Mesenchymal stem cell (in vitro differentiated cells and primary cell): ENCODE data around the gene SCUBE1.

Experiments
- DNase-seq: peaks from one replicate; pipeline ENCODE4 v3.0.0-alpha.2; 2013
- H2AFZ ChIP-seq: one replicate; pipeline ENCODE4 v1.6.1; 2013; ENCODE audit warnings: low read depth, mild to moderate bottlenecking, control low read depth, inconsistent platforms, low read length, moderate library complexity
- H2AK5ac ChIP-seq: 2 replicates; pipeline ENCODE4 v1.6.1; 2013; ENCODE audit warnings: low read length, moderate library complexity, mild to moderate bottlenecking, inconsistent platforms; ENCODE audit not compliant: severe bottlenecking
- H2BK120ac ChIP-seq: one replicate; pipeline ENCODE4 v1.6.1; 2013; ENCODE audit warnings: low read depth, mild to moderate bottlenecking, inconsistent platforms, low read length, moderate library complexity
- H2BK12ac ChIP-seq, 2 experiments: one replicate each; pipeline ENCODE4 v1.6.1; 2013; ENCODE audit warnings: inconsistent platforms in 2 of 2, low read length in 2 of 2, mild to moderate bottlenecking in 2 of 2, moderate library complexity in 2 of 2, control low read depth in 1 of 2
- H2BK15ac ChIP-seq: one replicate; pipeline ENCODE4 v1.6.1; 2013; ENCODE audit warnings: mild to moderate bottlenecking, low read depth, inconsistent platforms; ENCODE audit not compliant: poor library complexity, severe bottlenecking
- H2BK5ac ChIP-seq: 2 replicates; pipeline ENCODE4 v1.6.1; 2013; ENCODE audit warnings: low read depth, mild to moderate bottlenecking, low read length, control low read depth, inconsistent platforms; ENCODE audit not compliant: poor library complexity, severe bottlenecking
- H3K14ac ChIP-seq, 2 experiments: one replicate each; pipeline ENCODE4 v1.6.1; 2013; ENCODE audit warnings: inconsistent platforms in 2 of 2, low read length in 2 of 2, control low read depth in 1 of 2, mild to moderate bottlenecking in 1 of 2, moderate library complexity in 1 of 2
- H3K18ac ChIP-seq, 2 experiments: one replicate each; pipeline ENCODE4 v1.6.1; 2013; ENCODE audit warnings: inconsistent platforms in 2 of 2, low read length in 2 of 2, control low read depth in 1 of 2, low read depth in 1 of 2, mild to moderate bottlenecking in 1 of 2
- H3K23ac ChIP-seq, 2 experiments: one replicate each; pipeline ENCODE4 v1.6.1; 2013; ENCODE audit warnings: inconsistent platforms in 2 of 2, low read length in 2 of 2, mild to moderate bottlenecking in 2 of 2, moderate library complexity in 2 of 2, control low read depth in 1 of 2
- H3K27ac ChIP-seq: 2 replicates; pipeline ENCODE4 v1.5.1; 2013; ENCODE audit warnings: mild to moderate bottlenecking, moderate library complexity, low read length, control low read depth, inconsistent platforms; ENCODE audit not compliant: poor library complexity, severe bottlenecking
- H3K27me3 ChIP-seq, 2 experiments: 2 replicates each; pipeline versions ENCODE4 v1.6.1 to v1.7.0; 2013; ENCODE audit warnings: low read length in 2 of 2, mild to moderate bottlenecking in 2 of 2, moderate library complexity in 2 of 2, control low read depth in 1 of 2, inconsistent platforms in 1 of 2; ENCODE audit not compliant: control insufficient read depth in 1 of 2, insufficient read depth in 1 of 2
- H3K36me3 ChIP-seq, 2 experiments: 2 replicates each; pipeline versions ENCODE4 v1.6.1 to v1.7.0; 2013; ENCODE audit warnings: low read length in 2 of 2, control low read depth in 1 of 2, inconsistent platforms in 1 of 2, low read depth in 1 of 2, mild to moderate bottlenecking in 1 of 2; ENCODE audit not compliant: insufficient read depth in 2 of 2, control insufficient read depth in 1 of 2
- H3K4ac ChIP-seq, 2 experiments: one replicate each; pipeline ENCODE4 v1.6.1; 2013; ENCODE audit warnings: inconsistent platforms in 2 of 2, low read length in 2 of 2, mild to moderate bottlenecking in 2 of 2, moderate library complexity in 2 of 2, control low read depth in 1 of 2, low read depth in 1 of 2
- H3K4me1 ChIP-seq: 2 replicates; pipeline ENCODE4 v1.6.1; 2013; ENCODE audit warnings: low read depth, low read length, control low read depth; ENCODE audit not compliant: control insufficient read depth, insufficient read depth
- H3K4me2 ChIP-seq: 2 replicates; pipeline ENCODE4 v1.6.1; 2013; ENCODE audit warnings: low read length, mild to moderate bottlenecking, inconsistent platforms; ENCODE audit not compliant: poor library complexity, severe bottlenecking
- H3K4me3 ChIP-seq, 2 experiments: 2 replicates each; pipeline versions ENCODE4 v1.5.1 to v1.7.0; 2013; ENCODE audit warnings: low read length in 2 of 2, mild to moderate bottlenecking in 2 of 2, control low read depth in 1 of 2, low read depth in 1 of 2; ENCODE audit not compliant: insufficient read depth in 1 of 2
- H3K79me1 ChIP-seq: replicated peaks from 2 replicates; pipeline ENCODE4 v1.6.1; 2013; ENCODE audit warnings: mild to moderate bottlenecking, control low read depth, low read length, inconsistent platforms; ENCODE audit not compliant: poor library complexity, severe bottlenecking
- H3K9ac ChIP-seq: 2 replicates; pipeline ENCODE4 v1.7.0; 2013; ENCODE audit warnings: mild to moderate bottlenecking, low read length, moderate library complexity
- H3K9me3 ChIP-seq: 2 replicates; pipeline ENCODE4 v1.7.0; 2013; ENCODE audit warnings: mild to moderate bottlenecking, low read length; ENCODE audit not compliant: control insufficient read depth
- H4K8ac ChIP-seq: one replicate; pipeline ENCODE4 v1.6.1; 2013; ENCODE audit warnings: inconsistent platforms, mild to moderate bottlenecking, low read length, moderate library complexity
- H4K91ac ChIP-seq: one replicate; pipeline ENCODE4 v1.6.1; 2013; ENCODE audit warnings: mild to moderate bottlenecking, low read length, inconsistent platforms
- WGBS: methylation state at CpG from one replicate; pipeline ENCODE4 v1.1.7; 2013; ENCODE audit warnings: mixed read lengths; 5-methylcytosine and 5-hydroxymethylcytosine counted together

Gene SCUBE1

GRCh38 chr22:43263645-43264514, 79.3 kb downstream of the SCUBE1 start:
- Histone ChIP-seq H3K27me3 (peaks cover 39 to 88% of the 10 kb centered on the region in 2 experiments), H3K36me3 (no peaks in the 10 kb centered on the region), H4K91ac (no peak overlapping the region), H3K4me3 (peak overlapping the region in 1 of 2 experiments; percentile 27), H3K4me1 (peaks cover 22% of the 10 kb centered on the region), H2BK15ac (no peak overlapping the region), H4K8ac (no peak overlapping the region), H2AK5ac (no peak overlapping the region), H2BK5ac (no peak overlapping the region), H2AFZ (no peak overlapping the region), H3K23ac (no peak overlapping the region), H3K27ac (no peak overlapping the region), H3K18ac (no peak overlapping the region), H3K9ac (no peak overlapping the region), H3K4me2 (peak overlapping the region; percentile 40), H2BK120ac (no peak overlapping the region), H3K79me1 (no peaks in the 10 kb centered on the region), H2BK12ac (no peak overlapping the region), H3K14ac (no peak overlapping the region), H3K4ac (no peak overlapping the region), H3K9me3 (no peaks in the 10 kb centered on the region)
- WGBS = 42% methylated on average over 27 of the region's 27 CpGs
- DNase-seq = peak; percentile 96

- peak; percentile 74 for DNase-seq
- H3K14ac ChIP-seq = no peak overlapping the region
- H2AFZ ChIP-seq = no peak overlapping the region
- H4K8ac ChIP-seq = no peak overlapping the region
- H3K36me3 ChIP-seq = no peaks in the 10 kb centered on the region
- H3K4me2 ChIP-seq = peak overlapping the region; percentile 40
- H3K4me3 ChIP-seq = no peak overlapping the region
- H3K9ac ChIP-seq = no peak overlapping the region
- H3K9me3 ChIP-seq = no peaks in the 10 kb centered on the region
- no peak overlapping the region for H2AK5ac ChIP-seq
- no peak overlapping the region for H4K91ac ChIP-seq
- H2BK15ac ChIP-seq = no peak overlapping the region
- H3K27me3 ChIP-seq = peaks cover 36 to 85% of the 10 kb centered on the region in 2 experiments
- no peak overlapping the region for H3K18ac ChIP-seq
- no peak overlapping the region for H3K4ac ChIP-seq
- no peaks in the 10 kb centered on the region for H3K79me1 ChIP-seq
- no peak overlapping the region for H2BK5ac ChIP-seq
- H3K27ac ChIP-seq = no peak overlapping the region
- H2BK120ac ChIP-seq = no peak overlapping the region
- H3K23ac ChIP-seq = no peak overlapping the region
- 26% methylated on average over 15 of the region's 19 CpGs for WGBS
- H2BK12ac ChIP-seq = no peak overlapping the region
- H3K4me1 ChIP-seq = peaks cover 22% of the 10 kb centered on the region
These were observed 80.1 kb downstream of the SCUBE1 start for GRCh38 chr22:43262990-43263644.

GRCh38 chr22:43260331-43261231, 82.6 kb downstream of the SCUBE1 start:
- Histone ChIP-seq H3K9me3 (no peaks in the 10 kb centered on the region), H3K27ac (no peak overlapping the region), H3K9ac (no peak overlapping the region), H4K8ac (no peak overlapping the region), H3K23ac (no peak overlapping the region), H3K4me1 (peaks cover 22% of the 10 kb centered on the region), H3K79me1 (no peaks in the 10 kb centered on the region), H2AFZ (no peak overlapping the region), H3K4ac (no peak overlapping the region), H2BK120ac (no peak overlapping the region), H3K18ac (no peak overlapping the region), H4K91ac (no peak overlapping the region), H3K4me3 (no peak overlapping the region), H2BK5ac (no peak overlapping the region), H3K14ac (peak overlapping the region in 1 of 2 experiments; percentile 37), H3K4me2 (no peak overlapping the region), H3K36me3 (no peaks in the 10 kb centered on the region), H2BK15ac (no peak overlapping the region), H2BK12ac (no peak overlapping the region), H3K27me3 (peaks cover 19 to 81% of the 10 kb centered on the region in 2 experiments), H2AK5ac (no peak overlapping the region)
- 73% methylated on average over 17 of the region's 17 CpGs for WGBS
- peak; percentile 76 for DNase-seq
